Tibial artery (tissue), 4 donors: ENCODE data around the gene PRKACA.
"Not testable (repeated sequence)": the region's sequence is repeated elsewhere in the genome, so short reads cannot be mapped to it uniquely, and the experiment has no call there.

Experiments used
- DNase-seq, 2 donors: peaks; one replicate each; pipeline ENCODE4 v3.0.0-alpha.2; 2019
- H3K27ac ChIP-seq, 2 donors: fragments of 200-600 bp; sonication (generic) in 1 of 2; 1 replicate in 1 of 2; 2 replicates in 1 of 2; pipeline ENCODE4 v1.5.1; 2018 to 2019; ENCODE audit warnings: mild to moderate bottlenecking in 1 of 2
- H3K27me3 ChIP-seq, 2 donors: fragments of 200-600 bp; sonication (generic) in 1 of 2; one replicate each; pipeline versions ENCODE4 v1.5.1 to v1.6.0; 2016 to 2019
- H3K36me3 ChIP-seq, 3 donors: fragments of 200-600 bp; sonication (generic) in 2 of 3; one replicate each; pipeline ENCODE4 v1.5.1; 2016 to 2019; ENCODE audit warnings: mild to moderate bottlenecking in 2 of 3
- H3K4me1 ChIP-seq, 4 donors: fragments of 200-600 bp; sonication (generic) in 2 of 4; 1 replicate in 3 of 4; 2 replicates in 1 of 4; pipeline ENCODE4 v1.5.1; 2016 to 2019
- H3K4me3 ChIP-seq, 2 donors: fragments of 200-600 bp; sonication (generic) in 1 of 2; 1 replicate in 1 of 2; 2 replicates in 1 of 2; pipeline ENCODE4 v1.5.1; 2018 to 2019; ENCODE audit warnings: mild to moderate bottlenecking in 2 of 2
- H3K9me3 ChIP-seq, 3 donors: fragments of 200-600 bp; sonication (generic) in 1 of 3; one replicate each; pipeline ENCODE4 v1.5.1; 2016 to 2019
- intact Hi-C: fragments of 100-400 bp; cut with DNase I; formaldehyde crosslinking; loops from one replicate; pipeline ENCODE4 v1.15.0; 2023; ENCODE audit warnings: low total_unique reads
- TF ChIP-seq, protein P1 (sequence below), 2 experiments: fragments of 200-600 bp in 1 of 2; fragments of 450-650 bp in 1 of 2; IDR thresholded peaks; one replicate each; pipeline ENCODE4 v1.5.1; 2017 to 2019; ENCODE audit warnings: antibody characterized with exemption in 2 of 2, mild to moderate bottlenecking in 1 of 2, moderate library complexity in 1 of 2

The PRKACA gene

GRCh38 chr19:14042659-14043608, 74.6 kb downstream of the PRKACA start:
- H3K4me1 ChIP-seq, H3K27me3 ChIP-seq, H3K27ac ChIP-seq, H3K36me3 ChIP-seq, intact Hi-C loops, H3K9me3 ChIP-seq, H3K4me3 ChIP-seq: not testable (repeated sequence)
- TF ChIP-seq, protein P1, sequence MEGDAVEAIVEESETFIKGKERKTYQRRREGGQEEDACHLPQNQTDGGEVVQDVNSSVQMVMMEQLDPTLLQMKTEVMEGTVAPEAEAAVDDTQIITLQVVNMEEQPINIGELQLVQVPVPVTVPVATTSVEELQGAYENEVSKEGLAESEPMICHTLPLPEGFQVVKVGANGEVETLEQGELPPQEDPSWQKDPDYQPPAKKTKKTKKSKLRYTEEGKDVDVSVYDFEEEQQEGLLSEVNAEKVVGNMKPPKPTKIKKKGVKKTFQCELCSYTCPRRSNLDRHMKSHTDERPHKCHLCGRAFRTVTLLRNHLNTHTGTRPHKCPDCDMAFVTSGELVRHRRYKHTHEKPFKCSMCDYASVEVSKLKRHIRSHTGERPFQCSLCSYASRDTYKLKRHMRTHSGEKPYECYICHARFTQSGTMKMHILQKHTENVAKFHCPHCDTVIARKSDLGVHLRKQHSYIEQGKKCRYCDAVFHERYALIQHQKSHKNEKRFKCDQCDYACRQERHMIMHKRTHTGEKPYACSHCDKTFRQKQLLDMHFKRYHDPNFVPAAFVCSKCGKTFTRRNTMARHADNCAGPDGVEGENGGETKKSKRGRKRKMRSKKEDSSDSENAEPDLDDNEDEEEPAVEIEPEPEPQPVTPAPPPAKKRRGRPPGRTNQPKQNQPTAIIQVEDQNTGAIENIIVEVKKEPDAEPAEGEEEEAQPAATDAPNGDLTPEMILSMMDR (IDR thresholded peaks at IDR 0.05) = peak; percentile 42 to 57
- peak in 1 of 2 donors; percentile 47 for DNase-seq
